Panc1 (cell line): Measurements from ENCODE around the gene GPRIN1. TPM values are rescaled to one million over a fixed set of nuclear protein-coding genes. Genes with fewer than 3 reads are reported as not detected.

Source experiments
- ATAC-seq: fragments of 200-7000 bp; cut with Tn5 transposase; 2 replicates; pipeline ENCODE4 v1.9.1; 2020; ENCODE audit warnings: mild to moderate bottlenecking, moderate library complexity
- BruUV-seq: library from RNA; stranded (reverse); fragments of 400-500 nt; replicated peaks from 2 replicates; lab custom pipeline; 2021; lab: Mats Ljungman, UMichigan
- CTCF ChIA-PET: fragments of 300-600 bp; sonication (Branson Sonifier 250); formaldehyde crosslinking; loops from one replicate; lab custom pipeline; 2022; ENCODE audit warnings: antibody characterized with exemption; lab: Charles Lee
- POLR2A ChIA-PET: fragments of 300-600 bp; sonication (Branson Sonifier 250); formaldehyde crosslinking; loops from one replicate; lab custom pipeline; 2022; ENCODE audit warnings: antibody characterized with exemption; lab: Charles Lee
- DNase-seq: peaks from one replicate; pipeline ENCODE4 v3.0.0-alpha.2; 2010; ENCODE audit warnings: low read depth, low spot score
- H3K27ac ChIP-seq: 2 replicates; pipeline ENCODE4 v1.5.1; 2011; ENCODE audit warnings: mild to moderate bottlenecking, low read length, inconsistent platforms
- H3K27me3 ChIP-seq: fragments of 200-500 bp; sonication (Bioruptor generic); 2 replicates; pipeline ENCODE4 v1.6.0; 2014; ENCODE audit warnings: low read length, inconsistent platforms; ENCODE audit not compliant: control insufficient read depth, insufficient read depth
- H3K36me3 ChIP-seq: fragments of 200-500 bp; sonication (Bioruptor generic); 2 replicates; pipeline ENCODE4 v1.5.1; 2014; ENCODE audit warnings: inconsistent platforms, mild to moderate bottlenecking, low read length, moderate library complexity; ENCODE audit not compliant: control insufficient read depth, insufficient read depth
- H3K4me1 ChIP-seq: 2 replicates; pipeline ENCODE4 v1.5.1; 2011; ENCODE audit warnings: inconsistent platforms, mild to moderate bottlenecking, low read length, moderate library complexity; ENCODE audit not compliant: control insufficient read depth, insufficient read depth
- H3K4me3 ChIP-seq, 2 experiments: 2 replicates each; pipeline ENCODE4 v1.5.1; 2011 to 2012; ENCODE audit warnings: low read depth in 2 of 2, low read length in 2 of 2, mild to moderate bottlenecking in 2 of 2, inconsistent platforms in 1 of 2, moderate library complexity in 1 of 2
- H3K9me3 ChIP-seq: fragments of 200-500 bp; sonication (Bioruptor generic); 2 replicates; pipeline ENCODE4 v1.5.1; 2014; ENCODE audit warnings: low read depth, mild to moderate bottlenecking, inconsistent platforms, low read length, moderate library complexity; ENCODE audit not compliant: control insufficient read depth, insufficient read depth
- CTCF ChIP-seq: fragments of 450-650 bp; IDR thresholded peaks from 2 replicates; pipeline ENCODE4 v1.5.1; 2017; ENCODE audit warnings: mild to moderate bottlenecking
- POLR2AphosphoS5 ChIP-seq: IDR thresholded peaks from 2 replicates; pipeline ENCODE4 v1.6.1; 2012; ENCODE audit warnings: mild to moderate bottlenecking, low read depth, low read length, moderate library complexity
- SIN3A ChIP-seq: IDR thresholded peaks from 2 replicates; pipeline ENCODE4 v1.6.1; 2012; ENCODE audit warnings: low read depth, mild to moderate bottlenecking, low read length, moderate library complexity, borderline replicate concordance; ENCODE audit not compliant: insufficient read depth
- TCF7L2 ChIP-seq: IDR thresholded peaks from 2 replicates; pipeline ENCODE4 v1.6.1; 2011; ENCODE audit warnings: mild to moderate bottlenecking, low read depth, low read length, inconsistent platforms
- in situ Hi-C: cut with HindIII; loops from 2 replicates; pipeline ENCODE4 v1.10.0; 2016; ENCODE audit warnings: low sequenced_read_pairs, low pct_unique_long_range_greater_than_20kb
- intact Hi-C: fragments of 100-400 bp; cut with micrococcal nuclease; formaldehyde crosslinking; loops from one replicate; pipeline ENCODE4 v1.10.0; 2022; ENCODE audit not compliant: unreplicated experiment
- total RNA-seq: library from RNA; stranded (reverse); gene quantifications from one replicate; pipeline ENCODE4 v1.2.1, GENCODE V29; 2021; ENCODE audit not compliant: unreplicated experiment
- TF ChIP-seq, protein P1 (sequence below), 2 experiments: IDR thresholded peaks; 2 replicates each; pipeline ENCODE4 v1.6.1; 2011 to 2012; ENCODE audit warnings: low read depth in 2 of 2, control low read depth in 1 of 2, low read length in 1 of 2, mild to moderate bottlenecking in 1 of 2, moderate library complexity in 1 of 2; ENCODE audit not compliant: insufficient read depth in 1 of 2

Gene GPRIN1
- total RNA-seq, 1 experiment from 2014 or later = 18.9 TPM

DNA sequence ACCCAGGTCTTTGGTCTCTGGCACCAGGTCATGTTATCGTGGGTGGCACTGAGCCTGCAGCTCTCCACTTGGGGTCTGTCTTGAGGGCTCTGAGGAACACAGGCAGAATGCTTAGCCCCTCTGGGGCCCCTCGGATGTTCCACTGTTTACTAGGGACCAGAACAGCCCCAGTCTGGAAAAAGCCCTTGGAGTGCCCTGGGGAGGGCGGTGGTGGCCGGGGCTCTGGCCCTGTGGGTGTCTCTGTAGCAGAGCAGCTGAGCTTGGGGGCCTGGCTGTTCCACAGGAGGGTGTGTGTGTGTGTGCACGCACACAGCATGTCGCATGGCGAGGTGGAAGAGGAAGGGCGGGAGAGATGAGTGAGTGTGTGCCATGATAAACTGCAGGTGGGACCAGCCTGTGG lies 15.4 kb downstream of the GPRIN1 start:
- in situ Hi-C loops = no loop called here
- BruUV-seq = no TSS peak

GRCh38 chr5:176593273-176593869 lies 16.6 kb downstream of the GPRIN1 start:
- DNase-seq (no peak), ATAC-seq (no peak)
- intact Hi-C loops (no loop called here), in situ Hi-C loops (no loop called here)
- TF ChIP-seq SIN3A (no peak), TCF7L2 (no peak), CTCF (no peak)
- TF ChIP-seq, protein P1, sequence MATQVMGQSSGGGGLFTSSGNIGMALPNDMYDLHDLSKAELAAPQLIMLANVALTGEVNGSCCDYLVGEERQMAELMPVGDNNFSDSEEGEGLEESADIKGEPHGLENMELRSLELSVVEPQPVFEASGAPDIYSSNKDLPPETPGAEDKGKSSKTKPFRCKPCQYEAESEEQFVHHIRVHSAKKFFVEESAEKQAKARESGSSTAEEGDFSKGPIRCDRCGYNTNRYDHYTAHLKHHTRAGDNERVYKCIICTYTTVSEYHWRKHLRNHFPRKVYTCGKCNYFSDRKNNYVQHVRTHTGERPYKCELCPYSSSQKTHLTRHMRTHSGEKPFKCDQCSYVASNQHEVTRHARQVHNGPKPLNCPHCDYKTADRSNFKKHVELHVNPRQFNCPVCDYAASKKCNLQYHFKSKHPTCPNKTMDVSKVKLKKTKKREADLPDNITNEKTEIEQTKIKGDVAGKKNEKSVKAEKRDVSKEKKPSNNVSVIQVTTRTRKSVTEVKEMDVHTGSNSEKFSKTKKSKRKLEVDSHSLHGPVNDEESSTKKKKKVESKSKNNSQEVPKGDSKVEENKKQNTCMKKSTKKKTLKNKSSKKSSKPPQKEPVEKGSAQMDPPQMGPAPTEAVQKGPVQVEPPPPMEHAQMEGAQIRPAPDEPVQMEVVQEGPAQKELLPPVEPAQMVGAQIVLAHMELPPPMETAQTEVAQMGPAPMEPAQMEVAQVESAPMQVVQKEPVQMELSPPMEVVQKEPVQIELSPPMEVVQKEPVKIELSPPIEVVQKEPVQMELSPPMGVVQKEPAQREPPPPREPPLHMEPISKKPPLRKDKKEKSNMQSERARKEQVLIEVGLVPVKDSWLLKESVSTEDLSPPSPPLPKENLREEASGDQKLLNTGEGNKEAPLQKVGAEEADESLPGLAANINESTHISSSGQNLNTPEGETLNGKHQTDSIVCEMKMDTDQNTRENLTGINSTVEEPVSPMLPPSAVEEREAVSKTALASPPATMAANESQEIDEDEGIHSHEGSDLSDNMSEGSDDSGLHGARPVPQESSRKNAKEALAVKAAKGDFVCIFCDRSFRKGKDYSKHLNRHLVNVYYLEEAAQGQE (IDR thresholded peaks at IDR 0.05; ENCODE audit: insufficient read depth in 1 of 2, low read depth in 2 of 2, low read length in 1 of 2) = no peak
- Histone ChIP-seq H3K27me3 (no peaks in the 10 kb centered on the region), H3K9me3 (no peaks in the 10 kb centered on the region), H3K4me3 (no peak overlapping the region), H3K27ac (no peak overlapping the region), H3K36me3 (no peaks in the 10 kb centered on the region), H3K4me1 (no peaks in the 10 kb centered on the region)
- ChIA-PET POLR2A (no interaction called here), CTCF (no interaction called here)
- BruUV-seq = no TSS peak

More for the DNA sequence above, 15.4 kb downstream of the GPRIN1 start:
- H3K4me3 ChIP-seq = no peak overlapping the region
- H3K4me1 ChIP-seq = no peaks in the 10 kb centered on the region
- no peak overlapping the region for H3K27ac ChIP-seq
- H3K36me3 ChIP-seq = no peaks in the 10 kb centered on the region
- DNase-seq (no peak), ATAC-seq (0 out of 2 replicates have a peak, but pooled peaks have one; percentile 20)
- H3K27me3 ChIP-seq = no peaks in the 10 kb centered on the region
- TF ChIP-seq, protein P1 (IDR thresholded peaks at IDR 0.05; ENCODE audit: insufficient read depth in 1 of 2, low read depth in 2 of 2, low read length in 1 of 2) = no peak
- TF ChIP-seq POLR2AphosphoS5 (no peak), SIN3A (no peak), TCF7L2 (no peak), CTCF (no peak)
- ChIA-PET CTCF (no interaction called here), POLR2A (interaction anchor here (0.6 kb wide), 1 partner anchor 273 kb away, joined by 9 read pairs; no protein-coding TSS in a partner anchor)
- no peaks in the 10 kb centered on the region for H3K9me3 ChIP-seq
- intact Hi-C loops = no loop called here
